ENCODE data around the gene MVK.

DNA sequence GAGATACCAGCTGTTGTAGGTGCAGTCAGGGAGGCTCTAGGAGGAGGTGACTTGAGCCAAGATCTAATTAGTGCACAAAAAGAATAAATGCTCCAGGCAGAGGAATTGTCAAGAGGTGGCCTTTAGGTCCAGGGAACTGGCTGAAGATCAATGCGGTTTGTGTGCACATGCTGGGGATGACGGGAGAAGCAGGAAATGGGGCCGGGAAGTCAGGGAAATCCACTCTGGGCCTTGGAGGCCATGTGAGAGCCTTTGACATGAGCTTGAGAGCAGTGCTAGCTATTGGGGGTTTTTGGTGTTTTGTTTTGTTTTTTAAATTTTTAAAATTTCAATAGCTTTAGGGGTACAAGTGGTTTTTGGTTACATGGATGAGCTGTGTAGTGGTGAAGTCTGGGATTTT lies 67.4 kb downstream of the MVK start:
- TF ChIP-seq, protein P1, sequence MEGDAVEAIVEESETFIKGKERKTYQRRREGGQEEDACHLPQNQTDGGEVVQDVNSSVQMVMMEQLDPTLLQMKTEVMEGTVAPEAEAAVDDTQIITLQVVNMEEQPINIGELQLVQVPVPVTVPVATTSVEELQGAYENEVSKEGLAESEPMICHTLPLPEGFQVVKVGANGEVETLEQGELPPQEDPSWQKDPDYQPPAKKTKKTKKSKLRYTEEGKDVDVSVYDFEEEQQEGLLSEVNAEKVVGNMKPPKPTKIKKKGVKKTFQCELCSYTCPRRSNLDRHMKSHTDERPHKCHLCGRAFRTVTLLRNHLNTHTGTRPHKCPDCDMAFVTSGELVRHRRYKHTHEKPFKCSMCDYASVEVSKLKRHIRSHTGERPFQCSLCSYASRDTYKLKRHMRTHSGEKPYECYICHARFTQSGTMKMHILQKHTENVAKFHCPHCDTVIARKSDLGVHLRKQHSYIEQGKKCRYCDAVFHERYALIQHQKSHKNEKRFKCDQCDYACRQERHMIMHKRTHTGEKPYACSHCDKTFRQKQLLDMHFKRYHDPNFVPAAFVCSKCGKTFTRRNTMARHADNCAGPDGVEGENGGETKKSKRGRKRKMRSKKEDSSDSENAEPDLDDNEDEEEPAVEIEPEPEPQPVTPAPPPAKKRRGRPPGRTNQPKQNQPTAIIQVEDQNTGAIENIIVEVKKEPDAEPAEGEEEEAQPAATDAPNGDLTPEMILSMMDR (IDR thresholded peaks at IDR 0.05; ENCODE audit: low read length), result no peak
- no peak for TF ChIP-seq EZH2 (IDR thresholded peaks at IDR 0.05; ENCODE audit: borderline replicate concordance, low read length)

All from OCI-LY1 (cell line).